ENCODE data around the gene RAD21L1.

The RAD21L1 gene

GRCh38 chr20:1272368-1273100, 46.7 kb downstream of the RAD21L1 start:
- DNase-seq (ENCODE audit: low read depth, low spot score) = no peak

GRCh38 chr20:1273366-1273765, 47.5 kb downstream of the RAD21L1 start:
- no peak for DNase-seq (ENCODE audit: low read depth, low spot score)

DNA sequence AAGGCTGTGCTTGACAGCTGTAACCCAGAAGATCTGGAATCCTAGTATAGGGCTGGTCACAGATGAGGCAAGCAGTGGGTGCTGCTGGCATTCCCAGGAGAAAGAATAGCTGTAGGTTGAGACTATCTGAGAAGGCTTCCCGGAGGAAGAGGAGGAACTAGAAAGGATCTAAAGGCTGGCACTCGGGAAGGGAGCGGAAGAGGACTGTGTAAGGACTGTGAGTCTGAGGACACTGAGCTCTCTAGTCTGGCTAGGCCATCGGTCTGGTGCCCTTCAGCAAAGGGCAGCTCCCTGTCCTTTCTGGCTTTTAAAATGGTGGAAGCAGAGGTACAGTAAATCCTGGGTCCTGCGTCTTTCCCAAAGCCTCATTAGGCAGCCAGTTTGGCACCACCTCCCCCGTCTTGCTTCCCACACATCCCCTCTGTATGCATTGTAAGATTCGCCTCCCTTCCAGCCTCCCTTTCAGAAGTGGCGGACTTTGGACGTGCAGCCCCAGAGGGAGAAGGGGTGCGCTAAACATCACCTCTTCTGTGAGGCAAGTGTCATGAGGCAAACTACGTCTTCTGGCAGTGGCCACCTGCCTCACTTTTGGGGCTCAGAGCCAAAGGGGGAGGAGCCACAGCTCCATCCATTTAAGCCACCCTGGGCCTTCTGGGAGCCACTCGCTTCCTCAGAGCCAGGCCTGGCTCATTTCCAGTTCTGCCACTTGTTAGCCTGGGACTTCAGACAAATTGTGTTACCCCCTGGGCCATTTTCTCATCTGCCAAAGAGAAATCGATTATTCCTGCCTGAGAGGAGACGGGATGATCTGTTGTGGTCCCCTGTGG, 48.9 kb downstream of the RAD21L1 start:
- no peak for DNase-seq (ENCODE audit: low read depth, low spot score)

- no peak for DNase-seq (ENCODE audit: low read depth, low spot score)
Measured at GRCh38 chr20:1275919-1276318, 50.1 kb downstream of the RAD21L1 start.

DNA sequence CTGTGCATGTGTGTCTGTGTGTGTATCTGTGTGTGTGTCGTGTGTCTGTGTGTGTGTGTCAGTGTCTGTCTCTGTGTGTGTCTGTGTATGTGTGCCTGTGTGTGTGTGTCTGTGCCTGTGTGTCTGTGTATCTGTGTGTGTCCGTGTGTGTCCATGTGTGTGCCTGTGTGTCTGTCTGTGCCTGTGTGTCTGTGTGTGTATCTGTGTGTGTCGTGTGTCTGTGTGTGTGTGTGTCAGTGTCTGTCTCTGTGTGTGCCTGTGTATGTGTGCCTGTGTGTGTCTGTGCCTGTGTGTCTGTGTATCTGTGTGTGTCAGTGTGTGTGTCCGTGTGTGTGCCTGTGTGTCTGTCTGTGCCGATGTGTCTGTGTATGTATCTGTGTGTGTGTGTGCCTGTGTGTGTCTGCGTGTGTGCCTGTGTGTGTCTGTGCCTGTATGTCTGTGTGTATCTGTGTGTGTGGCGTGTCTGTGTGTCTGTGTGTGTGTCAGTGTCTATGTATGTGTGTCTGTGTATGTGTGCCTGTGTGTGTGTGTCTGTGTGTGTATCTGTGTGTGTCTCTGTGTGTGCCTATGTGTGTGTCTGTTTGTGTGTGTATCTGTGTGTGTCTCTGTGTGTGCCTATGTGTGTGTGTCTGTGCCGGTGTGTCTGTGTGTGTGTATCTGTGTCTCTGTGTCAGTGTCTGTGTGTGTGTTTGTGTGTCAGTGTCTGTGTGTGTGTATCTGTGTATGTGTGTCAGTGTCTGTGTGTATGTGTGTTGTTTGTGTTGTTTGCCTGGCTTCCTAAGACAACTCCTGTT, 51.9 kb downstream of the RAD21L1 start:
- no peak for DNase-seq (ENCODE audit: low read depth, low spot score)

- DNase-seq (ENCODE audit: low read depth, low spot score) = no peak
Measured at GRCh38 chr20:1278993-1279392, 53.1 kb downstream of the RAD21L1 start.

GRCh38 chr20:1280195-1281102, 54.6 kb downstream of the RAD21L1 start:
- DNase-seq (ENCODE audit: low read depth, low spot score) = no peak

DNA sequence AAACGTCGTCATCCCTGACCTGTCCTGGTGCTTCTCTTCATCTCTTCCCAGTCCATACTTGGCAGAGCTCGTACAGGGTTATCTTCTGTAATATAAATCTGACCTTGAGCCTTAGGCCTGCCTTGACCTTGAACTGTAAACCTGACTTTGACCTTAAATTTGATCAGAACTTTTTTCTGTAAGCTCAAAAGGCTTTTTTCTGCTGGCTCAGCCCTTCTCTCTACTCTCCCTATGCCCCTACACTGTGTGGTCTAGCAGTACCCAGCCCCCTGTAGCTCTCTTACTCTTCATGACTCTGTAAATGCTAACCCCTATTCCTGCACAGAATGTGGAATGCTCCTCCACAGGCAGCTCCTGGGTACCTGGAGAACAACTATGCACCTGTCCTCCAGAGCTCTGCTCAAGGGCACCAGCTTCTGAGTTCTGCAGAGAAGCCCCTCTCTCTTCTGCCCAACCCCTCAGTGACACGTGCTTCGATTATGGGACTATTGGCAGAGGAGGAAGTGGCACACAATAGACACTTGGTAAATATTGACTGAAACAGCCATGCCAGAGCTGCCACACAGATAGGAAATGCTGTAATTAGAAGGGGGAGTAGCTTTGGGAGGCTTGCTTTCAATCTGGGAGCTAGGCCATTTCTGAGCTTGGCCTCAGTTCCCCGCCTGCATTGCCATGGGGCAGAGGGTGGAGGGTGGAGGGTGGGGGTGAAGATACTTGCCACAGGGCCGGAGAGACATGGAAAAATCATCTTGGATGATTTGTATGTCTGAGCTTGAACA, 55.6 kb downstream of the RAD21L1 start:
- no peak for DNase-seq (ENCODE audit: low read depth, low spot score)

- DNase-seq (ENCODE audit: low read depth, low spot score) = no peak
Measured at GRCh38 chr20:1282966-1283365, 57.1 kb downstream of the RAD21L1 start.

- DNase-seq (ENCODE audit: low read depth, low spot score) = no peak
Measured at GRCh38 chr20:1283522-1284510, 58.0 kb downstream of the RAD21L1 start.

- DNase-seq (ENCODE audit: low read depth, low spot score) = no peak
Measured at GRCh38 chr20:1286267-1287024, 60.6 kb downstream of the RAD21L1 start.

GRCh38 chr20:1287306-1287705, 61.5 kb downstream of the RAD21L1 start:
- no peak for DNase-seq (ENCODE audit: low read depth, low spot score)

DNA sequence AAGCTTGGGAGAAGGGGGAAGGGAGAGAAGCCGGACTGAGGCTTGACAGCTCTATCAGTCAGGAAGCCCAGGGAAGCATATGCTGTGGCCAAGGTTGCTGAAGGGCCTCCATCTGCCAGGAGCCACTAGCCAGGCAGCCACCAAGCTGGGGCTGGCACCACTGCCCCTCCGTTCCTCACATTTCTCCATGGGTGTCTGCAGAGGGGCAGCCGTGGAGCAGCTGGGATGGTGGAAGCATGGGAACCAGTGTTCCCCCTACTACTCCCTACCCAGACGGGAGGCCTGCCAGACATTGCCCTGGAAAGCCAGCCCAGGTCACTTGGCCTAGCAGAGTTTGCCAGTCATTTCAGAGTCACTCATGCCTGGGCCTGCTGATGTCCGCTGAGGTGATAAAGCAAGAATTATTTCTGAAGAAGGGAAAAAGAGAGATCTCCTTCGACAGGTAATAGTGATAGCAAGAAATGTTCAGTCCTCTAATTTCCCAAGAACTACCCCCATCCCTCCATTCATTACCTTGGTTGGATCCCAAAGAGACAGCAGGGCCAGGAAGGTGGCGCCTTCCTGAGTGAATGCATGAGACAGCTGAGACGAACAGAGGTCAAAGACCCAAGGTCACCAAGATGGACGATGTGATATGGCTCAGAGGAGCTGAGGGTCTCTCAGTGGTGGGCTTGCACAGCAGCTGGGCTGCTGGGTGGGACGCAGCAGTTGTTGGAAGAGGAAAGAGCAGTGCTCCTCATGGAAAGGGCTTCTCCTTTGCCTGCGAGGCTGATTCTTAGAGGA, 62.1 kb downstream of the RAD21L1 start:
- DNase-seq (ENCODE audit: low read depth, low spot score) = no peak

- DNase-seq (ENCODE audit: low read depth, low spot score) = no peak
Measured at GRCh38 chr20:1291191-1291741, 65.4 kb downstream of the RAD21L1 start.

DNA sequence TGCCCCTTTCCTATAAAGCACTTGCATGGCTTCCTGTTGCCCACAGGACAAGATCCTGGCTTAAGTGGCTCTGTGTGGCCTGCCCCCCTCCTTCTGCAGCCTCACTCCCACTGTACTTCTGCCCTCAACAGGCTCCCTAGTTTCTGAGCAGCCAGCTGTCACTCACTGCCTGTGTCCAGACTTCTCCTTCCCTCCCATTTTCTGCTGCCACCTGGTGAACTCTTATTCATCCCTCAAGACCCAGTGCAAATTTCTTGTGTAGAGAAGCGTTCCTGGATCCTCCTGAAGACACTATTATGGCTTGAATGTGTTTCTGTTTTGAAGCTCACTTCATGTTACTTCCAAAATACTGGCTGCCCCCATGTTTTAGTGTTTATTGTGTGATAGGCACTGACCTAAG, 66.8 kb downstream of the RAD21L1 start:
- no peak for DNase-seq (ENCODE audit: low read depth, low spot score)

DNA sequence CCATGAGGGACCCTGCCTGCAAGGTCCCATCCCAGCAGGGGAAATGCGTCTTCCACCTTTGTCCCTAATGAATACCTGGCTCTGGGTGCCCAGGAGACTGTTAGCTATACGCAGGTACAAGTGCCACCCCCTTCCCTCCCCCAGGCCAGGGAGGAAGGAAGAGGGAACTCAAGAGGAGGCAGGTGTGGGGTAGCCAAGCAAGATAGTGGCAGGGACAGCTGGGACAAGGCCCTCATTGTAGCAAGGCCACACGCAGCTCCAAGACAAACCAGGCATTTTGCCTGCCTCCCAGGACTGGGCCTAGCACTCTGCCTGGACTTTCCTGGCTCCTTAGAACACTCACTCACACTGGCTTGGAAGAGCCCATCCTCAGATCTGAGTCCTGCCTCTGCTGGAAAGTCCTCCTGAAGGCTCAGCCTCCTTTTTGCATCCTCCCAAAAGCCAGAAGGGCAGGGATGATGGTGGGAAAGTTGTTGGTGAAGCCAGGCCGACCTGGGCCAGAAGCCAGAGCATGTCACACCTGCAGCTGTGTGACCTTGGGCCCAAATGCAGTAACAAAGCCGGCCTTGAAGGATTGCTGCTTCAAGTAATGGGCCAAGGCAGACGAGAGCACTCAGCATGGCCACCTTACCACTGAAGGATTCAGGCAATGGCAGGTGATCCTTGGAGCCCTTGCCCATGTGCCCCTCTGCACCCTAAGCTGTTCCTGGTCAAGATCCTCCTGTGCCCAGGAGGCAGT, 68.0 kb downstream of the RAD21L1 start:
- DNase-seq (ENCODE audit: low read depth, low spot score) = no peak

- no peak for DNase-seq (ENCODE audit: low read depth, low spot score)
Measured at GRCh38 chr20:1294497-1294896, 68.7 kb downstream of the RAD21L1 start.
